HG03159 (cell line): ENCODE data around the gene PSMD10.

Experiments
- ATAC-seq: cut with Tn5 transposase; IDR thresholded peaks from one replicate; pipeline ENCODE4 v1.9.1; 2021; ENCODE audit warnings: mild to moderate bottlenecking, moderate library complexity; ENCODE audit not compliant: unreplicated experiment

The PSMD10 gene, protein sequence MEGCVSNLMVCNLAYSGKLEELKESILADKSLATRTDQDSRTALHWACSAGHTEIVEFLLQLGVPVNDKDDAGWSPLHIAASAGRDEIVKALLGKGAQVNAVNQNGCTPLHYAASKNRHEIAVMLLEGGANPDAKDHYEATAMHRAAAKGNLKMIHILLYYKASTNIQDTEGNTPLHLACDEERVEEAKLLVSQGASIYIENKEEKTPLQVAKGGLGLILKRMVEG

DNA sequence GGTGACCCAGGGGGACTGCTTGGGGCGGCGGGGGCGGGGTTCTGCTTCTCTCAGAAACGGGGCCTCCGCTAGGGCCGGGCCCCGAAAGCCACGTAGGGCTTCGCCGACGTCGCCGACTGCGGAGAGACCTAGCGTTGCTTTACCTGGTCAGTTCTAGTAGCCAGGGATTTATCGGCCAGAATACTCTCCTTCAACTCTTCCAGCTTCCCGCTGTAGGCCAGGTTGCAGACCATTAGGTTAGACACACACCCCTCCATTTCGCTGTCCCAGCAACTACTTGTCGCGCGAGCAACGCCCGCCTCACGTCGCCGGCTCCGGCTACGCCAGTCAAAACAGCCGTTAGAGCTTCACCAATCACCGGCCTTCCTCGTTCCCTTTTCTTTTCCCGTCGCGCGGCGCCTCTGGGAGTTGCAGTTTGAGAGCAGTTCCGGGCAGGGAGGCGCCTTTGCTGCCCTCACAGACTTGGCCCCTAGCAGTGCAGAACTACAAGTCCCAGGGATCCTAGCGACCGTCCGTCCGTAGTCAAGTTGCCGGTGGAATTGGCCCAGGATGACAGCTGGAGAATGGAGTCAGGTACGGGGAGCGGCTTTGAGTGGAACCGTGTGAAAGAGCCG is at the start of gene PSMD10, which contains the start of gene ATG4A:
PSMD10 (minus strand) TSS at position 279 of the 614 bp plus-strand sequence; CDS start at position 257, 22 bp downstream.
ATG4A (plus strand) TSS at position 515 of the 614 bp plus-strand sequence; CDS start at position 564, 49 bp downstream.
- peak; percentile 96 for ATAC-seq

DNA sequence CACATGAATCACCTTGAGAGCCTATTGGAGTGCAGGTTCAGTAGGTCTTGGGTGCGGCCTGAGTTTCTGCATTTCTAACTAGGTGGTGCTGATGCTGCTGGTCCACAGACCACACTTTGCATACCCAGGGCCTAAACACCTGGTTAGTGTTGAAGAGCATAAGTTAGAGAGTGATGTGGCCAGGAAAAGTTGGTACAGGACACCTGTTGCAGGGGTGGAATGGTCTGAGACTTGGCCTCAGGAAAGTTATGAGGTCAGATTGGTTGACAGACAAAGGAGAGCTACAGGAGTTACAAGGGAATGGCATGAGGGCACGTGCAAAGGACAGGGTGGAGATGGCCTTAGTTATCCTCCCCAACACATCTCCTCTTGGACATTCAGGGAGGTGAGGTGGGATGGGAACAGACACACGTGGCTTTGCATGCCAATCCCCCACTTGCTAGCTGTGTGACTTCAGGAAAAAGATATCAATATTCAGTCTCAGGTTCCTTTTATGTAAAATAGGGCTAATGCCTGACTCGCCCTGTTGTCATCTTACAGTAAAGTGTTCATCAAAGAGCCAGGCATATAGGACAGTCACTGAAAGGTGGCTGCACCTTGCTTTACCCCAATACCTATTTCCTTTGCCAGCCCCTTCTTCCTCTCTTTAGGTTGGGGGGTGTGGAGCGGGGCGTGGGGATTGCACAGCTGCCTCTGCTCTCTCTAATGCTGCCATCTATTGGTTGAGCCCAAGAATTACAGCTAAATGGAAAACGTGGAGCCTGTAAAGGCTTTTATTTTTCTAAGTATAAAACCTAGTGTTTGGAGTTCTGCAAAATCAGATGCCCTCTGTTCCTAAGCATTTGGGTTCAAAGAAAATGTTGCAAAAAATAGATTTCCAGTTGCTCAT is 47.7 kb upstream of the PSMD10 start:
- ATAC-seq, result peak; percentile 49

DNA sequence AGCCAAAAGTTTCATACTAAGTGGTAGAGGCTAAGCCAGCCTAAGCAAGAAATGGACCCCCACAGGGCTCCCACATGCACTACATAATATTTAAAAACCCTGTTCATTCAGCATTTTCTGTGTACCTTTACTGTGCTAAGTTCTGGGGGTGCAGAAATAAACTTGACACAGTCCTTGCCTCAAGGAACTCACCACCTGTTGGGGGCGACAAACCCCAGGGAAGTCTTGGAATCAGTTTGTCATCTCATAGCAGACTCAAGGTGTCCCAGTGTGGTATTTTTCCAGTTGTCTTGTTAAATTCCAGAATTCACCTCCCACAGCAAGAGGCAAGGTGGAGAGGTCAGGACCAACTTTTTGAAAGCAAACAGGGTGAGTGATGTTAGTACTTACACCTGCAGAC is 43.4 kb upstream of the PSMD10 start:
- no peak for ATAC-seq

GRCh38 chrX:108132876-108133275 is 41.5 kb upstream of the PSMD10 start:
- no peak for ATAC-seq

GRCh38 chrX:108132034-108132433 is 40.7 kb upstream of the PSMD10 start:
- no peak for ATAC-seq

DNA sequence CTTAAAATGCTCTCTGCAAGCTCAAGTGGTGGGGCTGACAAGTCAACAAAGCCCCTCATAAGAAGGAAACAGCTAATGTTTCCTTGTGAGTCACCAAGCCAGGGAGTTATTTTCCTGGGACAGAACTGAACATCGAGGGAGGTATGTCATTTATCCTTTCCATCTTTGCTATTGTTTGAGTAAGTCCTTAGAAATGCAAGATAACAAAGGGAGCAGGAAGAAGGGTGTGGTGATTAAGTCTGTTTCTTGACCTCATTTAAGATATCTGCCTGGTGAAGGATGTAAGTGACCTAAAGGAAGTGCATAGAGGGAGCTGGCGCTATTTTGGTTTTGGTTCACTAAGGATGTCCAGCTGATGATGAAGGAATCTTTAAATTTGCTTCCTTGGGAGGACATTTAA is 40.1 kb upstream of the PSMD10 start:
- ATAC-seq, result no peak

GRCh38 chrX:108130889-108131288 is 39.5 kb upstream of the PSMD10 start:
- ATAC-seq, result no peak

DNA sequence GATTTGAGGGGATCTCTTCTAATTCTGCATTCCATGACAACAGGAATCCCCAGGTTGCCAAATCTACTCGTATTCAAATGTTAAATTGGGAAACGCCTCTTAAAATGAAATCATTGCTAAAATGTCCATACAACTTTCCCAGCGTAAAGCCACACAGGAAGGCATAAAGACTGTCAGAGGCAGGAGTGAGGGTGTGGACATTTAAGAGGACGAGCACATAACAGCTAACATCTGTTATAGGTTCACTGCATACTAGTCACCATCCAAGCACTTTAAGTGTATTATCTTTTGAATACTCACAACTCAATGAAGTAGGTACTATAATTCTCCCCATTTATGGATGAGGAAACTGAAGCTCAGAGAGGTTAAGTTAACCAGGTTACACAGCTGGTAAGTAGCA is 35.8 kb upstream of the PSMD10 start:
- ATAC-seq, result no peak

DNA sequence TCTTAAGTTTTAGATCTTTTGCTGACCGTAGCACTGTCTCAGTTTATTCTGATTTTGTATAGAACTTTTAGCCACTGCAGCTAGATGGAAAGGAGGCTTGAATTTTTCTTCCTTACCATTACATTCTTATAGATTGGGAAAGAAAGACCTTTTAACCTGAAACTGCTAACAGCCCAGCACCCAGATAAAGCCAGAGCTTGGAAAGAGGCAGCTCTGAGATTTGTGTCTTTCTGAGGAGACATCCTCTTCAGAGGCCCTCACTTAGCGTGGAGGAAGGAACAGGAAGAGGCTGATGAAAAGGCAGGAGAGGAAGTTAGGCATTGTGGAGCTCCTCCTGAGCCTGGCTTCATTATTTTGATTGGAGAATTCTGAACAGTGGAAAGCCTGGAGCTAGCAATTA is 35.3 kb upstream of the PSMD10 start:
- no peak for ATAC-seq

DNA sequence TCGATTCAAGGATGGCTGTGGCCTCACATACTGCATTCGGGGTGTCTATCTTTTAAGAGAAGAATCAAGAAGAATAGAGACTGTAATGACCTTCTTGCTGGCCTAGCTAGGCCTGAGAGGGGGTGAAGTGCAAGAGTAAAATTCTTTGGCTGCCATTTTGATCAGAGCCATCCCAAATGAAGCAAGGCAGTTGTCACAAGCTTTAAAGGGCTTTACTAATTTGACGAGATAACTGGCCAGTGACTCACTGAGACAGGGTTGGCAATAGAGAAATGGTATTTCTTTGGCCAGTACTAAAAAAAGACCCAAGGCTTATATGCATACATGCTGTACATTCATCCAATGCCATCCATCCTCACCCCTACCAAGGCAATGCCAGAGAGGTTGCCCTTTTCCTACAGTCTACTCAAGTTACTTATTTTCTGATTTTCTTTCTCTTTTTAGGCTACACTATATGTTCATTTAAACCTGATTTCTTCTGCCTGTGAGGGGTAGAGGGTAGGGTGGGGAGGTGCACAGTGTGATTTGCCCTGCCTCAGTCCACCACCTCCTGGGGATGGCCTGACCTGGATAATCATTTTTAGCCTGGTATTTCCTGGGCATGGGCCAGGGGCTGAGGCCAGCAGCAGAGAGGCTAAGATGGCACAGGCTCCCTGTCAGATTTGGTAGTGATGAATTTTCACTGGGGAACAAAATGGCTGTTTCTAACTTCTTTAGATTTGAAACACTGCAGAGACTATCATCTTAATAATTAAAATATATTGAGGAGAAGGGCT is 32.4 kb upstream of the PSMD10 start:
- ATAC-seq, result no peak

DNA sequence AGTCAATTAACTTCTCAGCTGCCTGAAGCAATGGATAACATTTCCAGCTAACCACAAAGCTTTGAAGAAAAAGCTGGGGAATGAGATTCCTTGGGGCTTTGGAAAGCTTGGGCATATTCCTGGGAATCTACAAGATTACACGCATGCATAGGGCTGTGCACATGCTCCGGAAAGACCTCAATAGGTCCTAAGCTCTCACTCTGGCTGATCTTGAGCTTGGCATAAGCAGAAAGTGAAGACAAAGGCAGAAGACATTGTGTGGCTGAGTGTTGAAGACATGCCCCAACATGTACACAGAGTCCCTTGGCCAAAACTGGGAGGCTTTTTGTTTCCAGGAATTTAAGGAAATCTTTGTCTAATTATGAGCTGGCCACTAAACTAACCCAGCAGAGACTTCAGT is 31.4 kb upstream of the PSMD10 start:
- no peak for ATAC-seq

DNA sequence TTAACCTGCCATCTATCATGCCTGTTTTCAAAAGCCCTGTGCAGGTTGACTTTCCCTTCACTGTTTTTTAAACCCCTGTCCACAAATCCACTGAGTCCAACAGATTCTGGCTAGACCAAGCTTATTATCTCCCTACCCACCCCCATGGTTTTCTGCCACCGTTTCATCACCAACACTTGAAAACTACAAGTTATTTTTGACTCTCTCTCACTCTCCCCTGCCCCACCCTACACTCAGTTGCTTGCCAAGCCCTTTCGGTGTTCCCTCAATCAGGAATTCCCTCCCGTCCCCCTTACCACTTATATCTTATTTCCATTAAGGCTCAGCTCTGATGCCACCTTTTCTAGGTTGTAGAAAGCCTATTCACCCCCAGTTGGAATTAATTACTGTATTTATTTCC is 29.9 kb upstream of the PSMD10 start:
- ATAC-seq, result no peak

GRCh38 chrX:108117988-108118387 is 26.6 kb upstream of the PSMD10 start:
- ATAC-seq, result no peak

DNA sequence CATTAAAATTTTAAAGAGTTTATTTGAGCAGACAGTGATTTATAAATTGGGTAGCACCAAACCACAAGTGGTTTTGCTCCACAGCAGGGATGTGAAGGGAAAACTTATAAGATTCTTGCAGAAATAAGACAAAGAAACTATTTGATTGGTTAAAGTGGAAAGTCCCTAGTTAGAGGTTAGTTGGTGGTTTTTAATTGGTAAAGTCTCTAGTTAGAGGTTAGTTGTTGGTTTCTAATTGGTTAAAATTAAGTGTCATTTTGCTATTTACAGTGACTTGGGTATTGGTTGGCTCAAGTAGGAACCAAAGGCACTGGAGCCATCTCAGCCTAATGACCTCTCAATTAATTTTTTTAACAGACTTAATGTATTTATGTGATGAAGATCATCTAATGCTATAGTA is 23.2 kb upstream of the PSMD10 start:
- ATAC-seq, result no peak

- ATAC-seq, result no peak
Observed at GRCh38 chrX:108105473-108105872, 14.1 kb upstream of the PSMD10 start.

DNA sequence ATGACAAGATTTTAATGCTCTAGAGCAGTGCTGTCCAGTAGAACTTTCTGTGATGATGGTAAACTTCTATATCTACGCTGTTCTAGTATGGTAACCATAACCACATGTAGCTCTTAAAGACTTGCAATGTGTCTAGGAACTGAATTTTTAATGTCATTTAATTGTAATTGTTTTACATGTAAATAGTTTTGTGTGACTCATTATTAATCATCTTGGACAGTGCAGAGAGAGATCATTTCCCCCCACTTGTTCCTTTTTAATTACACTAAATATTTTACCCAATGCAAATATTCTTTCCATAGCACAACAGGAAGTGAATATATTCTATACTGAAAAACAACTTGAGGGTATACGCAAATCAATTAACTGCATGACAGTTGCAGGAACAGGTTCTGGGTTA is 6.0 kb upstream of the PSMD10 start:
- no peak for ATAC-seq

- ATAC-seq, result peak; percentile 37
Observed at GRCh38 chrX:108091878-108092291, 543 bp upstream of the PSMD10 start.

GRCh38 chrX:108090491-108091263 is 665 bp downstream of the PSMD10 start:
- no peak for ATAC-seq

GRCh38 chrX:108088511-108088910 is 2.8 kb downstream of the PSMD10 start:
- no peak for ATAC-seq

DNA sequence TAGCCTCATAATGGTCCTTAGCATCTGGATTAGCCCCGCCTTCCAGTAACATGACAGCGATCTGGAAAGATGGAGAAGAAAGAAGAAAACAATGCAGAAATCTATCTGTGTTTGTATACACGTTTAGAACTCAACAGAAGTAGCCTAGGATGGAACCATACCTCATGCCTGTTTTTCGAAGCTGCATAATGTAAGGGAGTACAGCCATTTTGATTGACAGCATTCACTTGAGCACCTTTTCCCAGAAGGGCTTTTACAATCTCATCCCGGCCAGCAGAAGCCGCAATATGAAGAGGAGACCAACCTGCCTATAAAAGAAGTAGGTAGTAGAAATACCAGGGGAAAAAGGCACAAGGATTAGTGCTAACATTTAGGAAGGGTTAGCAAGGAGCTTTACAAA is 3.5 kb downstream of the PSMD10 start:
- no peak for ATAC-seq
